Neural progenitor cell (in vitro differentiated cells): ENCODE measurements around the gene CSTA. TPM values are rescaled to one million over a fixed set of nuclear protein-coding genes. Genes with fewer than 3 reads are reported as not detected.

ENCODE experiments used
- DNase-seq: peaks from one replicate; pipeline ENCODE4 v3.0.0-alpha.2; 2016; ENCODE audit warnings: low spot score
- H2AFZ ChIP-seq: fragments of 200-600 bp; sonication (generic); replicated peaks from 2 replicates; pipeline ENCODE4 v1.6.1; 2016; ENCODE audit warnings: antibody characterized with exemption
- H3F3A ChIP-seq: fragments of 200-600 bp; sonication (generic); 2 replicates; pipeline ENCODE4 v1.6.1; 2016; ENCODE audit warnings: antibody characterized with exemption, low read depth
- H3K27ac ChIP-seq: fragments of 200-600 bp; sonication (generic); 2 replicates; pipeline ENCODE4 v1.5.1; 2016; ENCODE audit warnings: mild to moderate bottlenecking
- H3K27me3 ChIP-seq: fragments of 200-600 bp; sonication (generic); 2 replicates; pipeline ENCODE4 v1.6.1; 2016; ENCODE audit warnings: mild to moderate bottlenecking, moderate library complexity
- H3K36me3 ChIP-seq: fragments of 200-600 bp; sonication (generic); 2 replicates; pipeline ENCODE4 v1.5.1; 2016
- H3K4me1 ChIP-seq: fragments of 200-600 bp; sonication (generic); 2 replicates; pipeline ENCODE4 v1.6.1; 2016; ENCODE audit warnings: mixed run types
- H3K4me2 ChIP-seq: fragments of 200-600 bp; sonication (generic); 2 replicates; pipeline ENCODE4 v1.6.1; 2016
- H3K4me3 ChIP-seq: fragments of 200-600 bp; sonication (generic); 2 replicates; pipeline ENCODE4 v1.5.1; 2016
- H3K79me2 ChIP-seq: fragments of 200-600 bp; sonication (generic); 2 replicates; pipeline ENCODE4 v1.6.1; 2016; ENCODE audit warnings: low read depth
- H3K9ac ChIP-seq: fragments of 200-600 bp; sonication (generic); 2 replicates; pipeline ENCODE4 v1.6.1; 2016
- H3K9me3 ChIP-seq: fragments of 200-600 bp; sonication (generic); 2 replicates; pipeline ENCODE4 v1.5.1; 2016; ENCODE audit warnings: low read depth
- H4K20me1 ChIP-seq: fragments of 200-600 bp; sonication (generic); 2 replicates; pipeline ENCODE4 v1.6.1; 2016; ENCODE audit warnings: low read depth
- H3K27ac Mint-ChIP-seq: 3 replicates; pipeline ENCODE4 v1.8.0; 2021; ENCODE audit warnings: mixed read lengths
- H3K27me3 Mint-ChIP-seq: 2 replicates; pipeline ENCODE4 v1.8.0; 2022; ENCODE audit warnings: low read depth, mild to moderate bottlenecking, inconsistent platforms, moderate library complexity, mixed read lengths; ENCODE audit not compliant: insufficient read depth
- H3K36me3 Mint-ChIP-seq: 3 replicates; pipeline ENCODE4 v1.8.0; 2021; ENCODE audit warnings: mixed read lengths
- H3K4me1 Mint-ChIP-seq: 3 replicates; pipeline ENCODE4 v1.8.0; 2021; ENCODE audit warnings: mixed read lengths
- H3K4me3 Mint-ChIP-seq: 3 replicates; pipeline ENCODE4 v1.8.0; 2021; ENCODE audit warnings: mild to moderate bottlenecking, moderate library complexity, mixed read lengths
- H3K9me3 Mint-ChIP-seq: 3 replicates; pipeline ENCODE4 v1.8.0; 2020; ENCODE audit warnings: mixed read lengths
- EZH2 ChIP-seq: fragments of 200-600 bp; sonication (generic); IDR thresholded peaks from 2 replicates; pipeline ENCODE4 v1.6.1; 2017; ENCODE audit warnings: antibody characterized with exemption, mild to moderate bottlenecking, moderate library complexity
- EZH2phosphoT487 ChIP-seq: fragments of 200-600 bp; sonication (generic); IDR thresholded peaks from 2 replicates; pipeline ENCODE4 v1.6.1; 2017; ENCODE audit warnings: antibody characterized with exemption
- total RNA-seq: library from RNA; depleted of rRNA; stranded (reverse); fragments of >200 nt; gene quantifications from 2 replicates; pipeline ENCODE4 v1.2.3, GENCODE V29; 2015; ENCODE audit warnings: low replicate concordance
- TF ChIP-seq, protein P1 (sequence below): fragments of 200-600 bp; sonication (generic); IDR thresholded peaks from 2 replicates; pipeline ENCODE4 v1.5.1; 2017; ENCODE audit warnings: antibody characterized with exemption, mild to moderate bottlenecking

The CSTA gene
- total RNA-seq, 1 donor from 2014 or later, result not detected

DNA sequence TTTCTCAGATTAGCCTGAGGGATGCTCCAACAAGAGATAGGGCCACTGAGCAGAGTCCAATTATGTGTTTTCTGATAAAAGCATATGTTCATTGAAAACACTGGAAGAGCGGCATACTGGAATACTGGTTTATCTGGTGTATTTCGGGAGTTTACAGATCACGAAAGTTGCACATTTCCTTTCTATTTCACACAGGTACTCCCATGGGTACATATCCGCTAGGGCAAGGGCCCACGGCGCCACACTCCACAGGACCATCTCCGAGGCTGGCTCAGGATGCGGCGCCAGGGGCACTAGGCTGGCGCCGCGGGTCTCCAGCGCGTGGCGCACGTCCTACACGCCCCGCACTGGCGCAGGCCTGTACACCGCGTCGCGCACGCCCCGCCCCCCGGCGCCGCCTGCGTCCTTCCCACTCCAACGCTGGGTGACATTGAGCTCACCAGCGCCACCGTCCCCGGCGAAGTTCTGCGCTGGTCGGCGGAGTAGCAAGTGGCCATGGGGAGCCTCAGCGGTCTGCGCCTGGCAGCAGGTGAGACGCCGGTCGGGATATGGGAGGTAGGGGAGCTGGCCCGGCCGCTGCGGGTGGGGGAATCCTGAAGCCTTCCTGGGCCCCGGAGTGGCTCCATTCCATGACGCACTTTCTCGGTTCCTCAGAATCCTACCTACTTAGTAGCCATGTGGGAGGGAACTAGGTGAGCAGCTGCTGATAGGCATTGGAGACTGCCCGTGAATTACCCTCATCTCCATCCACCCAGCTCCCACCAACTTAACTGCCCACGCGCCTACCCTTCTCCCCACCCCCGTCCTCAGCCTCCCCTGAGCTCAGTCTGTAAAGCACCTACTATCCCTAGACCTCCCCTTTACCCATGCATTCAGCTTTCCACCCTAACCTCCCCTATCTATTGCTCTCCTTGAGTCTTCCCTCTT lies 59.0 kb downstream of the CSTA start, which contains the start of gene FAM162A:
TSS of gene FAM162A (plus strand) at position 412 of the 927 bp plus-strand sequence. CDS start at position 496, 84 bp downstream.
- Histone ChIP-seq H3K9me3 (no peaks in the 10 kb centered on the region), H3K4me1 (peaks cover 19% of the 10 kb centered on the region), H3K9ac (peak within 1 kb of the TSS; percentile 54), H3K36me3 (no peaks in the 10 kb centered on the region), H3K27me3 (no peaks in the 10 kb centered on the region), H3F3A (peaks cover 7% of the 10 kb centered on the region), H3K4me3 (peak within 1 kb of the TSS; percentile 68), H3K4me2 (peak within 1 kb of the TSS; percentile 81), H3K27ac (peak within 1 kb of the TSS; percentile 23), H4K20me1 (no peaks in the 10 kb centered on the region), H2AFZ (peak within 1 kb of the TSS; percentile 86), H3K79me2 (peaks cover 46% of the 10 kb centered on the region)
- H3K4me1 Mint-ChIP-seq, result peaks cover 30% of the 10 kb centered on the region
- peak; percentile 96 for DNase-seq
- H3K4me3 Mint-ChIP-seq, result peak within 1 kb of the TSS; percentile 95
- H3K27ac Mint-ChIP-seq, result peak within 1 kb of the TSS; percentile 59
- H3K27me3 Mint-ChIP-seq, result peaks cover 3% of the 10 kb centered on the region
- TF ChIP-seq, protein P1, sequence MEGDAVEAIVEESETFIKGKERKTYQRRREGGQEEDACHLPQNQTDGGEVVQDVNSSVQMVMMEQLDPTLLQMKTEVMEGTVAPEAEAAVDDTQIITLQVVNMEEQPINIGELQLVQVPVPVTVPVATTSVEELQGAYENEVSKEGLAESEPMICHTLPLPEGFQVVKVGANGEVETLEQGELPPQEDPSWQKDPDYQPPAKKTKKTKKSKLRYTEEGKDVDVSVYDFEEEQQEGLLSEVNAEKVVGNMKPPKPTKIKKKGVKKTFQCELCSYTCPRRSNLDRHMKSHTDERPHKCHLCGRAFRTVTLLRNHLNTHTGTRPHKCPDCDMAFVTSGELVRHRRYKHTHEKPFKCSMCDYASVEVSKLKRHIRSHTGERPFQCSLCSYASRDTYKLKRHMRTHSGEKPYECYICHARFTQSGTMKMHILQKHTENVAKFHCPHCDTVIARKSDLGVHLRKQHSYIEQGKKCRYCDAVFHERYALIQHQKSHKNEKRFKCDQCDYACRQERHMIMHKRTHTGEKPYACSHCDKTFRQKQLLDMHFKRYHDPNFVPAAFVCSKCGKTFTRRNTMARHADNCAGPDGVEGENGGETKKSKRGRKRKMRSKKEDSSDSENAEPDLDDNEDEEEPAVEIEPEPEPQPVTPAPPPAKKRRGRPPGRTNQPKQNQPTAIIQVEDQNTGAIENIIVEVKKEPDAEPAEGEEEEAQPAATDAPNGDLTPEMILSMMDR, result peak; percentile 63
- TF ChIP-seq EZH2 (peak; percentile 55), EZH2phosphoT487 (no peak)
- peaks cover 2% of the 10 kb centered on the region for H3K36me3 Mint-ChIP-seq
- no peaks in the 10 kb centered on the region for H3K9me3 Mint-ChIP-seq

DNA sequence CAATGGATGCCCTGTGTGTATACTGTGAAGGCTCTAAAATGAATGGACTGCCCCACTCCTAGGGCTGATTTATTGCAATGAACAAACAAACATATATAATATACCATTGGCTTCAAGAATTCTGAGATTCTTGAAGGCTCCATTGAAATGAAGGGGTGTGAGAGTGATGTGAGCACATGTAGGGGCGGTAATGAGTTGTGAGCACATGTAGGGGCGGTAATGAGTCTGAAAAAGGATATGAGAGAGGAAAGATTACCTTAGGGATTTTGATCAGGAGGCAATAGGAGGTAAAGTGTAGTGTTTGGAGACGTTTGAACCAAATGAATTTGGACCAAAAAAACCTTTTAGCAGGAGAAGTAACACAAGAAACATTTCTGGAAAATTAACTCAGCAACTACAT lies 62.7 kb downstream of the CSTA start:
- H3K4me3 Mint-ChIP-seq, result no peak overlapping the region
- no peak overlapping the region for H3K4me3 ChIP-seq
- peaks cover 20% of the 10 kb centered on the region for H3K4me1 Mint-ChIP-seq
- H2AFZ ChIP-seq, result no peak overlapping the region
- peaks cover 7% of the 10 kb centered on the region for H3F3A ChIP-seq
- no peaks in the 10 kb centered on the region for H3K36me3 ChIP-seq
- no peaks in the 10 kb centered on the region for H3K27me3 ChIP-seq
- no peaks in the 10 kb centered on the region for H3K9me3 ChIP-seq
- H3K4me2 ChIP-seq, result no peak overlapping the region
- H3K4me1 ChIP-seq, result peaks cover 12% of the 10 kb centered on the region
- no peak for TF ChIP-seq EZH2phosphoT487
- TF ChIP-seq, protein P1, result no peak
- H3K27me3 Mint-ChIP-seq, result peaks cover 3% of the 10 kb centered on the region
- peaks cover 17% of the 10 kb centered on the region for H4K20me1 ChIP-seq
- no peak overlapping the region for H3K27ac ChIP-seq
- DNase-seq, result no peak
- H3K79me2 ChIP-seq, result peaks cover 12% of the 10 kb centered on the region
- no peak overlapping the region for H3K9ac ChIP-seq
- H3K36me3 Mint-ChIP-seq, result peaks cover 2% of the 10 kb centered on the region
- no peak overlapping the region for H3K27ac Mint-ChIP-seq
- H3K9me3 Mint-ChIP-seq, result no peaks in the 10 kb centered on the region

DNA sequence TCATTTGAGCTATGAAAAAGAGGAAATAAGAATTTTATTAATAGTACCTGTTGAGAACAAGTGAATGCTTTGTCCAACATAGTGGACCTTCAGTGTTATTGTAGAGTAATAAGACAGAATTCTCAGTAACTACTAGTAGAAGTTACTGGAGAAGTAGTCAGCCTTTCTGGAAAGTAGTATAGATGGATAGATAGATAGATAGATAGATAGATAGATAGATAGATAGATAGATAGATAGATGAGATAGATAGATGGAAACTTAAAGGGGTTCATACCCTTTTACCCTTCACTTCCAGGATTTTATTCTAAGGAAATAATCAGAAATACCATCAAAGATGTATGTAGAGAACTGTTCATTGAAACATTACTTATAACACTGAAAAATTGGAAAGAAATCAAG lies 64.1 kb downstream of the CSTA start:
- TF ChIP-seq, protein P1, result no peak
- TF ChIP-seq EZH2 (no peak), EZH2phosphoT487 (no peak)
- H3K27me3 ChIP-seq, result no peaks in the 10 kb centered on the region
- Mint-ChIP-seq H3K27ac (no peak overlapping the region), H3K27me3 (peaks cover 3% of the 10 kb centered on the region), H3K4me3 (no peak overlapping the region), H3K9me3 (no peaks in the 10 kb centered on the region), H3K36me3 (peaks cover 2% of the 10 kb centered on the region), H3K4me1 (peaks cover 12% of the 10 kb centered on the region)
- H3F3A ChIP-seq, result no peaks in the 10 kb centered on the region
- no peak overlapping the region for H3K4me2 ChIP-seq
- no peak overlapping the region for H3K4me3 ChIP-seq
- no peaks in the 10 kb centered on the region for H3K9me3 ChIP-seq
- DNase-seq, result no peak
- peaks cover 7% of the 10 kb centered on the region for H3K4me1 ChIP-seq
- H2AFZ ChIP-seq, result no peak overlapping the region
- no peaks in the 10 kb centered on the region for H3K36me3 ChIP-seq
- no peak overlapping the region for H3K9ac ChIP-seq
- H3K79me2 ChIP-seq, result peaks cover 9% of the 10 kb centered on the region
- H3K27ac ChIP-seq, result no peak overlapping the region
- H4K20me1 ChIP-seq, result peaks cover 17% of the 10 kb centered on the region
